ENCODE results near the gene IRF2BPL.
A peak's percentile ranks its signal among the peaks of the same experiment; 100 is the strongest.

The IRF2BPL gene

GRCh38 chr14:77007183-77007974 is 21.1 kb downstream of the IRF2BPL start:
- Histone ChIP-seq H3K36me3 (ENCODE audit: control insufficient read depth in 4 of 4, insufficient read depth in 4 of 4, low read length in 3 of 4) (no peaks in the 10 kb centered on the region), H3K27me3 (replicated peaks in 2 of 5; ENCODE audit: control insufficient read depth in 4 of 5, insufficient read depth in 5 of 5, low read length in 4 of 5) (no peaks in the 10 kb centered on the region), H3K4me3 (ENCODE audit: control insufficient read depth in 1 of 7, extremely low read depth in 1 of 7, insufficient read depth in 4 of 7, low read depth in 2 of 7, low read length in 6 of 7) (no peak overlapping the region), H3K4me1 (ENCODE audit: control extremely low read depth in 1 of 4, control insufficient read depth in 4 of 4, insufficient read depth in 4 of 4, low read length in 3 of 4) (peaks cover 0 to 23% (median 9%) of the 10 kb centered on the region in 4 experiments), H3K27ac (ENCODE audit: insufficient read depth in 1 of 2, low read depth in 1 of 2, low read length in 2 of 2, poor library complexity in 1 of 2, severe bottlenecking in 2 of 2) (no peak overlapping the region), H3K9me3 (ENCODE audit: control extremely low read depth in 1 of 5, control insufficient read depth in 4 of 5, insufficient read depth in 2 of 5, low read depth in 1 of 5, low read length in 4 of 5) (no peaks in the 10 kb centered on the region)
- ChIA-PET CTCF (interaction anchor here (1.8 to 1.9 kb wide), 2 partner anchors 10 to 20 kb away, joined by 4 to 5 read pairs; no protein-coding TSS in a partner anchor), POLR2A (no interaction called here)
- WGBS (ENCODE audit: insufficient coverage): 97% methylated on average over 13 of the region's 18 CpGs
- no peak for DNase-seq

GRCh38 chr14:77006132-77006531 is 22.4 kb downstream of the IRF2BPL start:
- POLR2A ChIA-PET: no interaction called here
- H3K27me3 ChIP-seq (replicated peaks in 2 of 5; ENCODE audit: control insufficient read depth in 4 of 5, insufficient read depth in 5 of 5, low read length in 4 of 5): no peaks in the 10 kb centered on the region
- H3K36me3 ChIP-seq (ENCODE audit: control insufficient read depth in 4 of 4, insufficient read depth in 4 of 4, low read length in 3 of 4): no peaks in the 10 kb centered on the region
- H3K4me1 ChIP-seq (ENCODE audit: control extremely low read depth in 1 of 4, control insufficient read depth in 4 of 4, insufficient read depth in 4 of 4, low read length in 3 of 4): peaks cover 0 to 33% (median 14%) of the 10 kb centered on the region in 4 experiments
- H3K4me3 ChIP-seq (ENCODE audit: control insufficient read depth in 1 of 7, extremely low read depth in 1 of 7, insufficient read depth in 4 of 7, low read depth in 2 of 7, low read length in 6 of 7): no peak overlapping the region
- no peak overlapping the region for H3K27ac ChIP-seq (ENCODE audit: insufficient read depth in 1 of 2, low read depth in 1 of 2, low read length in 2 of 2, poor library complexity in 1 of 2, severe bottlenecking in 2 of 2)
- 100% methylated on average over 5 of the region's 9 CpGs for WGBS (ENCODE audit: insufficient coverage)
- CTCF ChIA-PET: interaction anchor here (0.7 to 1.9 kb wide), 6 partner anchors 9 to 130 kb away, joined by 3 to 5 read pairs (median 4); no protein-coding TSS in a partner anchor
- H3K9me3 ChIP-seq (ENCODE audit: control extremely low read depth in 1 of 5, control insufficient read depth in 4 of 5, insufficient read depth in 2 of 5, low read depth in 1 of 5, low read length in 4 of 5): no peaks in the 10 kb centered on the region
- no peak for DNase-seq

DNA sequence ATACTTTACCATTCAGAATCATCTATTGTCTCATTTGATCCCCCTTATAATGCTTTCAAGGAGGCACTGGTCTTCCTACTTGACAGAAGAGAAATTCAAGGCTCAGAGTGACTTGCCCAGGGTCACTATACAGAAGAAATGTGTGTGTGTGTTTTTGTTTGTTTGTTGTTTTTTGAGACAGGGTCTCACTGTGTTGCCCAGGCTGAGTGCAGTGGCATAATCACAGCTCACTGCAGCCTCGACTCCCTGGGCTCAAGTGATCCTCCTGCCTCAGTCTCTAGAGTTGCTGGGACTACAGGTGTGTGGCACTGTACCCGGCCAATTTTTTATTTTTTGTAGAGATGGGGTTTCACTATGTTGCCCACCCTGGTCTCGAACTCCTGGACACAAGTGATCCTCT is 22.9 kb downstream of the IRF2BPL start:
- peaks cover 0 to 39% (median 19%) of the 10 kb centered on the region in 4 experiments for H3K4me1 ChIP-seq (ENCODE audit: control extremely low read depth in 1 of 4, control insufficient read depth in 4 of 4, insufficient read depth in 4 of 4, low read length in 3 of 4)
- ChIA-PET CTCF (interaction anchor here (0.9 to 1.9 kb wide), 6 partner anchors 9 to 89 kb away, joined by 3 to 5 read pairs (median 4); no protein-coding TSS in a partner anchor), POLR2A (interaction anchor here (0.9 kb wide), 1 partner anchor 28 kb away, joined by 6 read pairs; no protein-coding TSS in a partner anchor)
- WGBS (ENCODE audit: insufficient coverage): 100% methylated on average over 3 of the region's 3 CpGs
- H3K27ac ChIP-seq (ENCODE audit: insufficient read depth in 1 of 2, low read depth in 1 of 2, low read length in 2 of 2, poor library complexity in 1 of 2, severe bottlenecking in 2 of 2): no peak overlapping the region
- no peaks in the 10 kb centered on the region for H3K27me3 ChIP-seq (replicated peaks in 2 of 5; ENCODE audit: control insufficient read depth in 4 of 5, insufficient read depth in 5 of 5, low read length in 4 of 5)
- H3K9me3 ChIP-seq (ENCODE audit: control extremely low read depth in 1 of 5, control insufficient read depth in 4 of 5, insufficient read depth in 2 of 5, low read depth in 1 of 5, low read length in 4 of 5): no peaks in the 10 kb centered on the region
- no peaks in the 10 kb centered on the region for H3K36me3 ChIP-seq (ENCODE audit: control insufficient read depth in 4 of 4, insufficient read depth in 4 of 4, low read length in 3 of 4)
- no peak for DNase-seq
- H3K4me3 ChIP-seq (ENCODE audit: control insufficient read depth in 1 of 7, extremely low read depth in 1 of 7, insufficient read depth in 4 of 7, low read depth in 2 of 7, low read length in 6 of 7): no peak overlapping the region

DNA sequence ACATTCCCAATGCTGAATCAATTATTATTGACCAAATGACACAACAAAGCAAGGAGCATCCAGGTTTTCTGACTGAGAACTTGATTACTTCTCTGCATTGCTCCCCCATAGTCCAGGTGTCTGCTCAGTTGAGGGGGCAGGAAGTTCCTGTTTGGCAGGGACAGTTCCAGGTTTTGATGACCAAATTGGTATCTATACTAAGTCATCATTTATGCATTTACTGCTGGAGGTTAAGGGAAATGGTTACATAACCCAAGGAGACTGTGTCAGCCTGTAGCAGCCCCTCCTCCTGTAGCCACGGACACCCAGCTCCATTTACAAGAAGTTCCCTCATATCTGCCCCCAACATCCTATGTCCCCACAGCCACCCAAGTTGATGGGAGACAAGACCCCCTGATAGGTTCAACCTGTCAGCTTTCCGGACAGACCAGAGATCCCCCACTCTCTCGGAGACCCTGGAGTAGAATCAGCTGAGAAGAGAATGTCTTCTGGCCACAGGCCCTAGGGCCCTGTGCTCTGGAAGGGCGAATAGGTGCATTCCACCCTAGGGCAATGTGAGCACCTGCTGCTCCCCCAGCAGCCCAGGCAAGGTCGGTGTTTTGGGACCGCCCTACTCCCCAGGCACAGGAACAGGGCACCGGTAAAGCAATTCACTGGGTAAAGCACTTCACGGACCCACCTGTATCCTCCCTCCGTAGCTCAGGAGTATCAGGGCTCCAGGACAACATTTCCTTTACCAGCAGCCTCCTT is 23.6 kb downstream of the IRF2BPL start:
- H3K4me3 ChIP-seq (ENCODE audit: control insufficient read depth in 1 of 7, extremely low read depth in 1 of 7, insufficient read depth in 4 of 7, low read depth in 2 of 7, low read length in 6 of 7): no peak overlapping the region
- H3K36me3 ChIP-seq (ENCODE audit: control insufficient read depth in 4 of 4, insufficient read depth in 4 of 4, low read length in 3 of 4): no peaks in the 10 kb centered on the region
- H3K4me1 ChIP-seq (ENCODE audit: control extremely low read depth in 1 of 4, control insufficient read depth in 4 of 4, insufficient read depth in 4 of 4, low read length in 3 of 4): peaks cover 0 to 45% (median 25%) of the 10 kb centered on the region in 4 experiments
- no peaks in the 10 kb centered on the region for H3K27me3 ChIP-seq (replicated peaks in 2 of 5; ENCODE audit: control insufficient read depth in 4 of 5, insufficient read depth in 5 of 5, low read length in 4 of 5)
- no peaks in the 10 kb centered on the region for H3K9me3 ChIP-seq (ENCODE audit: control extremely low read depth in 1 of 5, control insufficient read depth in 4 of 5, insufficient read depth in 2 of 5, low read depth in 1 of 5, low read length in 4 of 5)
- 84% methylated on average over 8 of the region's 9 CpGs for WGBS (ENCODE audit: insufficient coverage)
- peak in 2 of 3 donors; percentile 41 to 50 for DNase-seq
- H3K27ac ChIP-seq (ENCODE audit: insufficient read depth in 1 of 2, low read depth in 1 of 2, low read length in 2 of 2, poor library complexity in 1 of 2, severe bottlenecking in 2 of 2): no peak overlapping the region
- ChIA-PET POLR2A (interaction anchor here (0.9 kb wide), 1 partner anchor 29 kb away, joined by 6 read pairs; no protein-coding TSS in a partner anchor), CTCF (interaction anchor here (0.9 to 1.9 kb wide), 4 partner anchors 11 to 92 kb away, joined by 3 to 4 read pairs (median 4); no protein-coding TSS in a partner anchor)

DNA sequence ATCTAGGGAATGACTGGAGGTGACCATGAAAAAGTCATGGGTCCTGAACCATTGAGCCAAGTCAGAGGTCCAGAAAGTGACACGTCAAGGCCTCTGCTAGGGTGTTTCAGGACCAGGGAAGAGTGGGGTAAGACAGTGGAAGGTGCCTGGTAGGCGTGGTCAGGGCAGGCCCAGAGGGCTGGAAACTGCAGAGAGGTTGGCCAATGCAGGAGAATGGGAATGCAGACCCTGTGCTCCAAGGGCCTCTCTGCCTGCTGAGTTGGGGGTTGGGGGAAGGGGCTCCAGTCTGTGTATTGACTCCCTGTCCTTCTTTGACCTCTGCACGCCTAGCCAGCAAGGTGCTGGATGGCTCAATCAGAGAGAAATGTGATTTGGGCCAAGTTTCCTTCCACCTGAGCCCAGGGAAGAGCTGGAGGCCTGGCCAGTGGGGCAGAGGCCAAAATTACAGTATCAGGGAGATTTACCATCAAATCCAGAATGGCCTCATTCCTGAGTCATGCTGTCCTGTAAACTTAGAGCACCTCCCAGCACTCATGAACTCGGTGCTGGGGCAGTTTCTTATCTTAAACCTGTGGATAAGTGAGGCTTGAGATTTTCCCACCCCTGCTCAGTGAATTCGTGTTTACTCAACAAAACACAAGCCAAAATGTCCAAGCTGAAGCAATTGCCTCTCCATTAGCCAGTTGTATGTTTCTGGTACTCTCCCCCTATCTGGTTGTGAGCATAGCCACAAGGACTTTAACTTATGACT is 24.4 kb downstream of the IRF2BPL start:
- Histone ChIP-seq H3K27ac (ENCODE audit: insufficient read depth in 1 of 2, low read depth in 1 of 2, low read length in 2 of 2, poor library complexity in 1 of 2, severe bottlenecking in 2 of 2) (no peak overlapping the region), H3K4me3 (ENCODE audit: control insufficient read depth in 1 of 7, extremely low read depth in 1 of 7, insufficient read depth in 4 of 7, low read depth in 2 of 7, low read length in 6 of 7) (no peak overlapping the region), H3K36me3 (ENCODE audit: control insufficient read depth in 4 of 4, insufficient read depth in 4 of 4, low read length in 3 of 4) (no peaks in the 10 kb centered on the region), H3K4me1 (ENCODE audit: control extremely low read depth in 1 of 4, control insufficient read depth in 4 of 4, insufficient read depth in 4 of 4, low read length in 3 of 4) (peaks cover 0 to 52% (median 32%) of the 10 kb centered on the region in 4 experiments), H3K27me3 (replicated peaks in 2 of 5; ENCODE audit: control insufficient read depth in 4 of 5, insufficient read depth in 5 of 5, low read length in 4 of 5) (no peaks in the 10 kb centered on the region), H3K9me3 (ENCODE audit: control extremely low read depth in 1 of 5, control insufficient read depth in 4 of 5, insufficient read depth in 2 of 5, low read depth in 1 of 5, low read length in 4 of 5) (no peaks in the 10 kb centered on the region)
- POLR2A ChIA-PET: interaction anchor here (0.9 kb wide), 1 partner anchor 30 kb away, joined by 6 read pairs; no protein-coding TSS in a partner anchor
- WGBS (ENCODE audit: insufficient coverage): 98% methylated on average over 4 of the region's 5 CpGs
- DNase-seq: no peak
- CTCF ChIA-PET: interaction anchor here (0.6 to 1.3 kb wide), 3 partner anchors 10 to 91 kb away, joined by 3 to 4 read pairs (median 4); no protein-coding TSS in a partner anchor

DNA sequence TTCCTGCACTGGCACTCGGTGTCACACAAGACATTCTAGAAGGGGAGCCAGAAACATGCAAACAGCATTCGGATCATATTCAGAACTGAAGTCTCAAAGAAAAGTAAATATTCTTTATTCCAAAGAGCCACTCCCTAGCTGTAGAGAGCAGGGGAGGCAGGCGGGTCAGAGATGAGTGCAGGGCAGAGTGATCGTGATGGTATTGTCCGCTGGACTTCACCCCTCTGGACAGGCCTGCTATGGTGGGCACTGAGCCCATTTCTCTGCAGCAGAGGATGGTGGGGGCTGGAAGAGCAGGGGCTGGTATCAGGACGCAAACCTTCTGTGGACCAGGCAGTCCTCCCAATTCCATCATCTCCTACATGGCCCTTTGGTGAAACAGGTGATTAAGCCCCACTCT is 25.6 kb downstream of the IRF2BPL start:
- Histone ChIP-seq H3K27ac (ENCODE audit: insufficient read depth in 1 of 2, low read depth in 1 of 2, low read length in 2 of 2, poor library complexity in 1 of 2, severe bottlenecking in 2 of 2) (no peak overlapping the region), H3K36me3 (ENCODE audit: control insufficient read depth in 4 of 4, insufficient read depth in 4 of 4, low read length in 3 of 4) (no peaks in the 10 kb centered on the region), H3K4me1 (ENCODE audit: control extremely low read depth in 1 of 4, control insufficient read depth in 4 of 4, insufficient read depth in 4 of 4, low read length in 3 of 4) (peaks cover 3 to 65% (median 45%) of the 10 kb centered on the region in 4 experiments), H3K4me3 (ENCODE audit: control insufficient read depth in 1 of 7, extremely low read depth in 1 of 7, insufficient read depth in 4 of 7, low read depth in 2 of 7, low read length in 6 of 7) (no peak overlapping the region), H3K27me3 (replicated peaks in 2 of 5; ENCODE audit: control insufficient read depth in 4 of 5, insufficient read depth in 5 of 5, low read length in 4 of 5) (no peaks in the 10 kb centered on the region), H3K9me3 (ENCODE audit: control extremely low read depth in 1 of 5, control insufficient read depth in 4 of 5, insufficient read depth in 2 of 5, low read depth in 1 of 5, low read length in 4 of 5) (no peaks in the 10 kb centered on the region)
- DNase-seq: no peak
- WGBS (ENCODE audit: insufficient coverage): 97% methylated on average over 6 of the region's 6 CpGs
- CTCF ChIA-PET: interaction anchor here (1.4 kb wide), 1 partner anchor 14 kb away, joined by 3 read pairs; no protein-coding TSS in a partner anchor
- POLR2A ChIA-PET: no interaction called here
